A549 (cell line): Measurements from ENCODE around the gene UFSP1.

Experiments used
- CHD4 ChIP-seq: fragments of 200-600 bp; sonication (generic); IDR thresholded peaks from 2 replicates; pipeline ENCODE4 v1.6.1; 2016; ENCODE audit warnings: antibody characterized with exemption, mild to moderate bottlenecking, borderline replicate concordance
- JUNB ChIP-seq: fragments of >200 bp; sonication (Bioruptor Twin); formaldehyde crosslinking; IDR thresholded peaks from 2 replicates; pipeline ENCODE4 v1.6.1; 2016
- POLR2A ChIP-seq: IDR thresholded peaks from 2 replicates; pipeline ENCODE4 v1.6.1; 2012; ENCODE audit warnings: mild to moderate bottlenecking, low read length
- POLR2AphosphoS2 ChIP-seq: conservative IDR thresholded peaks from 2 replicates; pipeline ENCODE4 v1.6.1; 2012; ENCODE audit warnings: low read length, improper control_type of control experiment, inconsistent platforms
- RAD21 ChIP-seq, 2 experiments: fragments of >200 bp in 1 of 2; sonication (Bioruptor Twin) in 1 of 2; formaldehyde crosslinking in 1 of 2; IDR thresholded peaks in 1 of 2; conservative IDR thresholded peaks in 1 of 2; 2 replicates in 1 of 2; 3 replicates in 1 of 2; pipeline ENCODE4 v1.6.1; 2012 to 2018; ENCODE audit warnings: inconsistent platforms in 1 of 2
- TP53 ChIP-seq: fragments of 250-450 bp; sonication (Bioruptor Pico); IDR thresholded peaks from 2 replicates; pipeline ENCODE4 v1.5.0; 2021; ENCODE audit warnings: mild to moderate bottlenecking, moderate library complexity
- ZC3H11A ChIP-seq: fragments of 450-650 bp; IDR thresholded peaks from 2 replicates; pipeline ENCODE4 v1.6.1; 2014; ENCODE audit warnings: antibody characterized with exemption, mild to moderate bottlenecking
- TF ChIP-seq, protein P1 (sequence below): IDR thresholded peaks from 2 replicates; pipeline ENCODE4 v1.6.1; 2012
- TF ChIP-seq, protein P2 (sequence below): fragments of >200 bp; sonication (Bioruptor Twin); formaldehyde crosslinking; IDR thresholded peaks from 3 replicates; pipeline ENCODE4 v1.5.1; 2016

DNA sequence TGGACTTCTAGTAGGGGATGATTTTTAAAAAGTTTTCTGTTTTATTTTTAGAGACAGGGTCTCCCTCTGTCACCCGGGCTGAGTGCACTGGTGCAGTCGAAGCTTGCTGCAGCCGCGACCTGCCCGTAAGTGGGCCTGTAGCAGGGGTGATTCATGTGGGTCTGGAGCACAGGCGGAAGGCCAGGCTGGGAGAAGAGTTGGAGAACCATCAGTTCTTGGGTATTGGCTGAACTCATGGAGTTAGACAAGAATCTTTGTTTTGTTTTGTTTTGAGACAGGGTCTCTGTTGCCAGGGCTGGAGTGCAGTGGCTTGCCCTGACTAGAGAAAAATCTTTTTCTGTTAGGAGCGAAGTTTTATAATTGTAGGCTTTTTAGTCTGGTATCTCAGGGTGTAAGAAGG is 8.9 kb downstream of the UFSP1 start:
- TF ChIP-seq ZC3H11A: no peak
- no peak for TF ChIP-seq RAD21 (conservative IDR thresholded peaks at IDR 0.05 in 1 of 2, IDR thresholded peaks at IDR 0.05 in 1 of 2)
- TF ChIP-seq JUNB: no peak
- no peak for TF ChIP-seq POLR2A
- no peak for TF ChIP-seq TP53 (CRISPR knock-in tag)
- TF ChIP-seq, protein P1, sequence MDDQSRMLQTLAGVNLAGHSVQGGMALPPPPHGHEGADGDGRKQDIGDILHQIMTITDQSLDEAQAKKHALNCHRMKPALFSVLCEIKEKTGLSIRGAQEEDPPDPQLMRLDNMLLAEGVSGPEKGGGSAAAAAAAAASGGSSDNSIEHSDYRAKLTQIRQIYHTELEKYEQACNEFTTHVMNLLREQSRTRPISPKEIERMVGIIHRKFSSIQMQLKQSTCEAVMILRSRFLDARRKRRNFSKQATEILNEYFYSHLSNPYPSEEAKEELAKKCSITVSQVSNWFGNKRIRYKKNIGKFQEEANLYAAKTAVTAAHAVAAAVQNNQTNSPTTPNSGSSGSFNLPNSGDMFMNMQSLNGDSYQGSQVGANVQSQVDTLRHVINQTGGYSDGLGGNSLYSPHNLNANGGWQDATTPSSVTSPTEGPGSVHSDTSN: no peak
- no peak for TF ChIP-seq POLR2AphosphoS2
- TF ChIP-seq, protein P2, sequence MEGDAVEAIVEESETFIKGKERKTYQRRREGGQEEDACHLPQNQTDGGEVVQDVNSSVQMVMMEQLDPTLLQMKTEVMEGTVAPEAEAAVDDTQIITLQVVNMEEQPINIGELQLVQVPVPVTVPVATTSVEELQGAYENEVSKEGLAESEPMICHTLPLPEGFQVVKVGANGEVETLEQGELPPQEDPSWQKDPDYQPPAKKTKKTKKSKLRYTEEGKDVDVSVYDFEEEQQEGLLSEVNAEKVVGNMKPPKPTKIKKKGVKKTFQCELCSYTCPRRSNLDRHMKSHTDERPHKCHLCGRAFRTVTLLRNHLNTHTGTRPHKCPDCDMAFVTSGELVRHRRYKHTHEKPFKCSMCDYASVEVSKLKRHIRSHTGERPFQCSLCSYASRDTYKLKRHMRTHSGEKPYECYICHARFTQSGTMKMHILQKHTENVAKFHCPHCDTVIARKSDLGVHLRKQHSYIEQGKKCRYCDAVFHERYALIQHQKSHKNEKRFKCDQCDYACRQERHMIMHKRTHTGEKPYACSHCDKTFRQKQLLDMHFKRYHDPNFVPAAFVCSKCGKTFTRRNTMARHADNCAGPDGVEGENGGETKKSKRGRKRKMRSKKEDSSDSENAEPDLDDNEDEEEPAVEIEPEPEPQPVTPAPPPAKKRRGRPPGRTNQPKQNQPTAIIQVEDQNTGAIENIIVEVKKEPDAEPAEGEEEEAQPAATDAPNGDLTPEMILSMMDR: no peak
- TF ChIP-seq CHD4: no peak
